Middle frontal gyrus (tissue), 1 donor: ENCODE measurements around the gene CTNND2.

Source experiments
- DNase-seq: peaks from one replicate; pipeline ENCODE4 v3.0.0-alpha.2; 2015; ENCODE audit warnings: low spot score; ENCODE audit errors: extremely low spot score

Gene CTNND2

DNA sequence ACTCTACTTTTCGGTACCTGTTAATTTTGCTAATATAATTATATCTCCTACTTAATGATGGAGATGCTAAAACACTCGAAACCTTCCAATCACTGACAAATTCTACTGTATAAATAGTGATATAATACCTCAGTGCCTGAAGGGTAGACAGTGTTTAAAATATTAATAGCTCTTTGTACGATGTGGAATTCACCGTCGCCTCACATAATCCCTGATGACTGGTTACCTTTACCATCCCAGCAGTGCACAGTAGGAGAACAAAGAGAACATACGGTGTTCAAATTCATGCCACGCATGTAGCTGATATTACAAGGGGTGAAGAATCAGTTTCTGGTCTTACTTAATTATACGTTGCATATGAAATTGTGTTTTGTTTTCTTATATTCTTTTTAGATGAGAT lies 506.7 kb downstream of the CTNND2 start:
- no peak for DNase-seq

DNA sequence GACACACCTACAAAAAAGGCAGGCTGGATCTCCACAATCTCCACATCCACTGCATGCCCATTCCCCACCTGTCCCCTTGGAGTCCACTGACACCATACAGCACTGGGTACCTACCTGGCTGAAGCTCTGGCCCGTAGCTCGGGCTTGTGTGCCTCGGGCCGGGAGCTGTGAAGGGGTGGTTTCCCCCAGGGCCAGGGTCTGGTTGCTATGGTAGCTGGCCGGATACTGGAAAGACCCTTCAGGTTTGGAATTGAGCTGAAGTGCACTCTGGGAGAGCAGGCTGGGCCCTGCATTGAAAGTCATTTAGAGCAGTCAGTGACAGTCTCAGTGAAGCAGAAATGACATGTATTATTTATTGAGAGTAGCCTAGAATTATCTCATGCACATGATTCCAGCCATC lies 507.3 kb downstream of the CTNND2 start:
- DNase-seq: no peak

GRCh38 chr5:11394933-11395332 lies 509.3 kb downstream of the CTNND2 start:
- DNase-seq: no peak

DNA sequence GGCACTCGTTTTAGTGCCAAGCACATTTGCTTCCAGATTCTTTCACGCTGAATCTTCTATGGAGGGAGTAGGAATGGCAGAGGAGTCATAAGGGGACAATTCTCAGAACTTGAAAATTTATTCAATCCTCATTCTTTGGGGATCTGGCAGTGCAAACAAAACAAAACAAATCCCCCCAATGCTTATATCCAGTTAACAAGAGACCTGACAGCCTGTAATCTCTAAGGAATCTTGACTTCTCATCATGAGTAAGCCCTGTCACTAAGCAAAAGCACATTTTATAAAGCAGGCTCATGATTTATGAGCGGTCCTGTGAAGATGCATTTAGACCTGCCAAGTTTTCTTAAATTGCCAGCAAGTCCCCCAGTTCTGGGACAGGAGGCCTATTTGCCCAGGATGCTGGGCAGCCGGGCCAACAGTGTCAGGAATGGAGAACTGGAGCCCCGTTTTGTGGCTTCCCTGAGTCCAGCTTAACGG lies 513.9 kb downstream of the CTNND2 start:
- DNase-seq: no peak

- no peak for DNase-seq
These were observed 516.9 kb downstream of the CTNND2 start for GRCh38 chr5:11387382-11387781.

DNA sequence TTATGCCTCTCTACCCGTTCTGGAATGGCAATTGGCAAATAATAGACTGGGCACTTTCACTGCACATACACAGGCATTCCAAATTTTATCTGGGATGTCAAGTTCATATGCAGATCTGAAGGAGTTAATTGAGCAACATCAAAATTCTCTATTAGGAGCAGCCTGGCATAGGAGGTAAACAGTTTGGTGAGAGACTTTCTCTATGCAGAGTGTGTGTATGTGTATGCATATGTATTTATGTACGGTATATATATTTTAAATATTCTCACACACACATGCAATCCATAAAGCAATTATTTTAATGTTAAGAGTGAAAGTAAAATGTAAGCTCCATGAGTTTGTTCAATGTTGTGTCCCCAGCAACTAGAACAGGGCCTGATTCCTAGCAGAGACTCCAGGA lies 517.8 kb downstream of the CTNND2 start:
- DNase-seq: no peak

DNA sequence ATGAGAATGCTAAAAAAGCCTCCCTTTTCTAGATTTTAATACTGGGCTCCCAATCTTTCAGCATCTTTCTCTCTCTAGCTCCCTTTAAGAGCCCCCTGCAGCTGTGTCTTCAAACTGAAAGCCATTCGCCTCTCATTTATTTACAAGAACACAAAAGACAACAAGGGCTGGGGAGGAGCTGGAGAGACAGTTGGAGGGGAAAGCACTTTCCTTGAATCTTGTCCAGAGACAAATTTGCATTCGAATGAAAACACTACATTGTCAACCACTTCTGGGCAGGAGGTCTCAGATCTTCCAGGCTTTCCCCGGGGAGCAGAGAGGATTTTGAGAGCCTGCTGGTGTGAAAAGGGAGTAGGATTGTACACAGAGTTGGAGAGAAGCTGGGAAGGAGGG lies 518.3 kb downstream of the CTNND2 start:
- peak; percentile 70 for DNase-seq

DNA sequence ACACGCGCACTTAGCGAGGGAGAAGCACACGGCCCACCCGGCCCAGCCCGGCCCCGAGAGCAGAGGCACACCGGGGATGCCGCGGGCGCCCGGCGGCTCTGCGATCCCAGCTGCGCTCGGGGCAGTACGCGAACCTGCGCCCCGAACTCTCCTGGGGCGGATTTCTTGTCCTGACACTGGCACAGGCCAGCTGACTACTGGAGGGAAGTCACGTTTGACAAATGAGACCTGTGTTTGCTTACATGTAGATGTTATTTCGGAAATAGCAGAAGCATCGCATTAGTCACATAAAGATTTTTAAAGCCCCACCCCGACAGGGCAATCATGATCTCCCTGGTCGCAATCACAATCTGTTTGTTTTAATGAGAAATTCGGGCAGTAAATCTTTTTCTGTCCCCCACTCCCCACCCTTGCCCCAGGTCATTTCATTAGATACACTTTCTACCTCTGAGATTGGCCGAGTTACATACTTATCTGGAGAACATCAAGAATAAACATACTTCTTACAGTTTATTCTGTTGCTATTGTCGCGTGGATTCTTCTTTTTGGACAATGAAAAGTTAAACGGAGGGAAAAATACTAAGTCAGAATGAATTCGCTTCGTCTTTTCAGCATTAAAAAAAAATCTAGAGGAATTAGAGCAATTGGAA lies 518.9 kb downstream of the CTNND2 start:
- peak; percentile 24 for DNase-seq

GRCh38 chr5:11384441-11385250 lies 519.6 kb downstream of the CTNND2 start:
- DNase-seq: no peak

DNA sequence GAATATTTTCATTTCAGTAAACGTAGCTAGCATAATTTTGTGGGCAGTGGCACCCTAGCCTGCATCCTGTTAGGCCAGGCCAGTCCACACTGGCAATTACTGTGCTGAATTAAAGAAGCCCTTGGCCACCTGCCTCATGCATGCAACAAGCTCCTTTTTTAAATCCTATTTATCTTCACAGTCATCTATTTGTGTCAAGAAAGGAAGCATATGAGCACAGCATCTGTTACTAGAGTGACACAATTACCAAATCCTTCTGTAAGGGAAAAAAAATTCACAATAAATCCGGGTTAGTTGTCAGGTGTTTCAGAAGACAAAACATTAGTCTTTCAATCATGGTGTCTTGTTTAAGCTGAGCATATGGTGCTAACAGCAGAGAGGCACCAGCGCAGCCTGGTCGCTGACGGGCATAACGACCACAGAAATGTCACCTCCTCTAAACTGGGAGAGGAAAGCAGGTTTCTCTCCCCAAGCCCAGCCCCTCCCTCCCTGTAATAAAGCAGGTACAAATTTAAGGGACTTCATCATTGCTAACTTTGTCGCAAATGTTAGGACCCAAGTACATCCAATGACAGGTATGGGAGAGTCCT lies 520.6 kb downstream of the CTNND2 start:
- DNase-seq: peak; percentile 21

DNA sequence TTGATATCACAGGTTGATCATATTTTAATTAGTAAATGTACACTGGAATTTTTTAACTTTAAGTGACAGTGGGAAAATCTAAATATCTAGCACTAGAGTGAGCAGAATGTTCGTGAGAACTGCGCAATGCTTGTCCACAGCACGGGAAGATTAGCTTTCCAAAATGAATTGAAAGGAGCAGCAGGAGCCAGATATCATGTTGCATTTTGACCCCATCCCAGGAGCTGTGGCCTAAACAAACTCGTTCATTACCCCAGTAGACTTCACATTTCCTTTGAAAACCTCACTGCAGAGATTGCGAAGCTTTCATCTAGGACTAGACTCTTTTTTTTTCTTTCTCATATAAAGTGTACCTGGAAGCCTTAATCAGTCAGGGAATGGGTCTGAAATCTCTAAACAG lies 525.8 kb downstream of the CTNND2 start:
- DNase-seq: no peak

DNA sequence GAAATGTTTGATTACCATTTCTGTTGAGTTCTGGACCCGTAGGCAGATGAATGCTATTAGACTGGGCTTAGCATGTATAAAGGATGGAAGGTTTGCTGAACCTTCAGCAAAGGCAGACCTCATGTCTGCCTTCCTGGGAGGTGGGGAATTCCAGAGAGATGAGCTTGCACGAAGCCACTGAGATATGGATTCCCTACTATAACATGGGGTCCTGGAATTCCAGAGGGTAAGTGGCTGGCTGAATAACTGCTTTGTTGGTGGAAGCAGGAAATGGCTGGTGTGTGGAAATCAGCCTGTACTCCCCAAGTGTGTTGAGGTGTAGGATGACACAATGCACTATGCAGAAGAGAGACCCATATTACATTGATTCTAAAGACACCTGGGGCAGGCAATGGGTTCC lies 526.4 kb downstream of the CTNND2 start:
- DNase-seq: no peak

- no peak for DNase-seq
These were observed 532.1 kb downstream of the CTNND2 start for GRCh38 chr5:11372191-11372590.

- DNase-seq: no peak
These were observed 533.2 kb downstream of the CTNND2 start for GRCh38 chr5:11371021-11371420.

DNA sequence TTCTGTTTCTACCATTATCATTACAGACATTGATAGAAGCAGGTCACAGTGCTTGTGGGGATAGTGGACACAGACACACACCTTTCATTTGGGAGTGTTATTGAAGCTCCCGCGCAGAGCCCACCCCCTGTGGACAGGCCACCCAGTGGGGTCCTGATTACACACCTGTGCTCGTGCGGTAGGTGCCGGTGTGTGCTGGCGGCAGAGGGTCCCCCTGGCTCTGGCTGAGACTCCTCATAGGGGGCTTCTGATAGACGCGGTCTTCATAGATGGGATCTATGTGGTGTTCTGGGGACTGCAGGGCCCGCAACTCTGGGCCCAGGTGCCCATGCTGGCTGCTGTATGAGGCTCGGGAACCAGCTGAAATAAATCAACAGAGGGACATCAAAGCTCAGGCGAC lies 539.7 kb downstream of the CTNND2 start:
- no peak for DNase-seq

- no peak for DNase-seq
These were observed 540.5 kb downstream of the CTNND2 start for GRCh38 chr5:11363631-11364178.

GRCh38 chr5:11361768-11362167 lies 542.5 kb downstream of the CTNND2 start:
- no peak for DNase-seq

DNA sequence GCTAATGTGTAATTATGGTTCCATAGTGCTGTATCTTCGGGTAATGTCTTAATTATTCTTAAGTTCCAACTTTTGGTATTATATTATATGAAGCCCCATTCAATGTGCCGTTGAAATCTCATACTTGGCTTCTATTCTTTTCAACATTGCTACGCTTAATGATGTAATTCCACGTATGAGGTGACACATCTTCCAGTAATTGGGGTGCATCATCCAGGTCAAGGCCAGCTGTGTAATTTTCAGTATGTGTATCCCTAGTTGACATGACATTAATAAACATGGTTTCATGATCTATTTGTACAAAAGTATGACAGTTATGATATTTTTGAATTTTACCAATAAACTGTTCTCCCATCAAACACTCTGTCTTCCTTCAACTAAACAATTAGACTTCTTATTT lies 546.3 kb downstream of the CTNND2 start:
- DNase-seq: no peak

- no peak for DNase-seq
These were observed 548.8 kb downstream of the CTNND2 start for GRCh38 chr5:11355491-11355890.

GRCh38 chr5:11346336-11346735 lies 557.9 kb downstream of the CTNND2 start:
- DNase-seq: no peak

DNA sequence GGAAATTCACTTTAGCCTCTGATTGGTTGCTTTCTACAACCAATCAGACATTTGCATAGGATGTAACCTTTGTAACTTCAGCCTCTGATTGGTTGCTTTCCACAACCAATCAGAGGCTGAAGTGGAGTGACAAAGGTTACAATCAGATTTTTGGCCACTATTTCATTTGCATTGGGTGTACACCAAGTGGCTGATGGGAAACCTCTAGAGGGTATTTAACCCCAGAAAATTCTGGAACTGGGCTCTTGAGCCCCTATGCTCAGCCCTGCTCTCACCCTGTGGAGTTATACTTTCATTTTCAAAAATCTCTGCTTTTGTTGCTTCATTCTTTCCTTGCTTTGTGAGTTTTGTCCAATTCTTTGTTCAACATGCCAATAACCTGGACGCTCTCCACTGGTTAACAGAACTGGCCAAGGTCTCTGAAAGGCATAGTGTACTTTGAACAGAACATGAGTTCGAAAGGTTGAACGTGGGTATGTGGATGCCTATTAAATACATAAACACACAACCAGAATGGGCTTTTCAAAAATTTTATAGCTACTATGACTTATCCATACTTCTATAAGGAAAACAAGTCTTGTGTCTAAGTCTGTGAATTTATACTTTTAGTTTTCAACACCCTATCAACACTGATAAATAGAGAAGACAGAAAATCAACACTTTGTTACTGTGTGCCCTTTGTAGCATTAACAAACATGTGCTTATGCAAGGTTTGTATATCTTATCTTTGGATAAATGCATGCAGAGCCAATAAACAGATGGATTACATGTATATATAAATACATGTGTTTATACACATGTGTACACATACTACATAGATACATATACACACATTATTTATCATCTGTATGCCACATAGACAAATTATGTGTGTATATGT lies 568.1 kb downstream of the CTNND2 start:
- DNase-seq: no peak
